H1 (cell line): ENCODE data around the gene RAPGEF5. TPM values are rescaled to one million over a fixed set of nuclear protein-coding genes. Genes with fewer than 3 reads are reported as not detected.

Experiments used
- CTCF ChIA-PET: fragments of 300-600 bp; sonication (Branson Sonifier 250); formaldehyde crosslinking; loops from one replicate; lab custom pipeline; 2021; ENCODE audit not compliant: partially characterized antibody; lab: Charles Lee
- POLR2A ChIA-PET: fragments of 300-600 bp; sonication (Branson Sonifier 250); formaldehyde crosslinking; loops from one replicate; lab custom pipeline; 2021; ENCODE audit warnings: inconsistent platforms; ENCODE audit not compliant: partially characterized antibody; lab: Charles Lee
- DNase-seq, 2 experiments: peaks; one replicate each; pipeline versions ENCODE4 v3.0.0 to v3.0.0-alpha.2; 2010 to 2022; ENCODE audit warnings: low spot score in 2 of 2, low read depth in 1 of 2, mixed read lengths in 1 of 2
- FAIRE-seq: peaks from 2 replicates; lab custom pipeline; 2011; peaks lifted over from hg19 to GRCh38; lab: Jason Lieb, UNC
- H2AFZ ChIP-seq: 2 replicates; pipeline ENCODE4 v1.8.1; 2012; ENCODE audit warnings: low read length, inconsistent platforms
- H2AK5ac ChIP-seq: 2 replicates; pipeline ENCODE4 v1.6.1; 2013; ENCODE audit warnings: low read depth, low read length
- H2BK120ac ChIP-seq: replicated peaks from 2 replicates; pipeline ENCODE3; 2013; ENCODE audit warnings: low read depth, low read length, inconsistent platforms
- H2BK12ac ChIP-seq: 2 replicates; pipeline ENCODE4 v1.6.1; 2013; ENCODE audit warnings: low read depth, low read length
- H2BK15ac ChIP-seq: 2 replicates; pipeline ENCODE4 v1.6.1; 2013; ENCODE audit warnings: low read length
- H2BK20ac ChIP-seq: 2 replicates; pipeline ENCODE4 v1.6.1; 2013; ENCODE audit warnings: low read length
- H2BK5ac ChIP-seq: 2 replicates; pipeline ENCODE4 v1.6.1; 2013; ENCODE audit warnings: low read depth, low read length
- H3K14ac ChIP-seq: 2 replicates; pipeline ENCODE4 v1.6.1; 2013; ENCODE audit warnings: inconsistent platforms; ENCODE audit not compliant: insufficient read length
- H3K18ac ChIP-seq: 2 replicates; pipeline ENCODE4 v1.6.1; 2013; ENCODE audit warnings: low read length; ENCODE audit errors: extremely low read depth
- H3K23ac ChIP-seq: 2 replicates; pipeline ENCODE4 v1.6.1; 2013; ENCODE audit warnings: inconsistent platforms; ENCODE audit not compliant: insufficient read length
- H3K23me2 ChIP-seq: 2 replicates; pipeline ENCODE4 v1.6.1; 2013; ENCODE audit warnings: low read depth, low read length
- H3K27ac ChIP-seq: 2 replicates; pipeline ENCODE4 v1.6.1; 2011; ENCODE audit warnings: low read depth, low read length, inconsistent platforms
- H3K27me3 ChIP-seq, 4 experiments: replicated peaks in 1 of 4; 1 replicate in 1 of 4; 2 replicates in 3 of 4; pipeline versions ENCODE4 v1.6.1 to v1.8.1; 2011 to 2013; ENCODE audit warnings: low read length in 3 of 4, mild to moderate bottlenecking in 3 of 4, inconsistent platforms in 2 of 4, mixed read lengths in 2 of 4, moderate library complexity in 1 of 4; ENCODE audit not compliant: control insufficient read depth in 3 of 4, insufficient read depth in 3 of 4; ENCODE audit errors: extremely low read depth in 1 of 4
- H3K36me3 ChIP-seq, 4 experiments: 2 replicates each; pipeline versions ENCODE4 v1.6.1 to v1.8.1; 2011 to 2013; ENCODE audit warnings: mild to moderate bottlenecking in 4 of 4, low read length in 3 of 4, moderate library complexity in 2 of 4, control low read depth in 1 of 4, inconsistent platforms in 1 of 4; ENCODE audit not compliant: insufficient read depth in 4 of 4, control insufficient read depth in 2 of 4
- H3K4ac ChIP-seq: replicated peaks from 2 replicates; pipeline ENCODE3; 2013; ENCODE audit warnings: low read length, low read depth, mixed read lengths, inconsistent platforms; ENCODE audit not compliant: insufficient read length
- H3K4me1 ChIP-seq, 4 experiments: replicated peaks in 1 of 4; 1 replicate in 1 of 4; 2 replicates in 3 of 4; pipeline versions ENCODE4 v1.6.1 to v1.8.1; 2011 to 2013; ENCODE audit warnings: low read length in 3 of 4, inconsistent platforms in 2 of 4, mixed read lengths in 1 of 4; ENCODE audit not compliant: insufficient read depth in 4 of 4, control insufficient read depth in 3 of 4
- H3K4me2 ChIP-seq, 2 experiments: 2 replicates each; pipeline versions ENCODE4 v1.6.1 to v1.8.1; 2011 to 2013; ENCODE audit warnings: low read depth in 2 of 2, low read length in 2 of 2, control low read depth in 1 of 2, inconsistent platforms in 1 of 2, mild to moderate bottlenecking in 1 of 2; ENCODE audit not compliant: insufficient read depth in 1 of 2
- H3K4me3 ChIP-seq, 4 experiments: fragments of 200-600, 300-600 bp in 1 of 4; sonication (generic), shearing (Covaris generic), sonication (Bioruptor Twin) in 1 of 4; 2 replicates each; pipeline versions ENCODE4 v1.5.1 to v1.8.1; 2011 to 2016; ENCODE audit warnings: low read length in 4 of 4, low read depth in 3 of 4, control low read depth in 2 of 4, inconsistent platforms in 2 of 4, mild to moderate bottlenecking in 2 of 4, mixed read lengths in 1 of 4, moderate library complexity in 1 of 4; ENCODE audit not compliant: insufficient read depth in 2 of 4; ENCODE audit errors: extremely low read depth in 1 of 4
- H3K56ac ChIP-seq: replicated peaks from 2 replicates; pipeline ENCODE3; 2013; ENCODE audit warnings: low read depth, mild to moderate bottlenecking, mixed read lengths, low read length, inconsistent platforms; ENCODE audit not compliant: insufficient read length
- H3K79me1 ChIP-seq: 2 replicates; pipeline ENCODE4 v1.6.1; 2013; ENCODE audit warnings: low read depth, low read length, control low read depth
- H3K79me2 ChIP-seq, 2 experiments: 2 replicates each; pipeline versions ENCODE4 v1.6.1 to v1.8.1; 2012 to 2013; ENCODE audit warnings: low read length in 2 of 2, mild to moderate bottlenecking in 2 of 2, inconsistent platforms in 1 of 2; ENCODE audit not compliant: insufficient read depth in 2 of 2, control insufficient read depth in 1 of 2
- H3K9ac ChIP-seq, 4 experiments: replicated peaks in 1 of 4; 1 replicate in 1 of 4; 2 replicates in 3 of 4; pipeline versions ENCODE4 v1.6.1 to v1.8.1; 2011 to 2013; ENCODE audit warnings: low read depth in 3 of 4, low read length in 3 of 4, control low read depth in 2 of 4, mild to moderate bottlenecking in 2 of 4, moderate library complexity in 2 of 4, inconsistent platforms in 1 of 4; ENCODE audit errors: extremely low read depth in 1 of 4
- H3K9me3 ChIP-seq, 2 experiments: 2 replicates each; pipeline versions ENCODE4 v1.6.1 to v1.8.1; 2012 to 2013; ENCODE audit warnings: mild to moderate bottlenecking in 2 of 2, moderate library complexity in 2 of 2, control low read depth in 1 of 2, inconsistent platforms in 1 of 2, low read depth in 1 of 2, low read length in 1 of 2, mixed read lengths in 1 of 2; ENCODE audit not compliant: insufficient read depth in 2 of 2
- H4K20me1 ChIP-seq, 2 experiments: replicated peaks in 1 of 2; 2 replicates each; pipeline versions ENCODE3 to v1.8.1; 2011 to 2013; ENCODE audit warnings: inconsistent platforms in 2 of 2, low read length in 2 of 2, mild to moderate bottlenecking in 1 of 2; ENCODE audit not compliant: insufficient read depth in 2 of 2, control insufficient read depth in 1 of 2
- H4K5ac ChIP-seq: 2 replicates; pipeline ENCODE4 v1.6.1; 2013; ENCODE audit warnings: low read length, low read depth, mixed read lengths, inconsistent platforms; ENCODE audit not compliant: insufficient read length
- H4K8ac ChIP-seq: 2 replicates; pipeline ENCODE4 v1.8.0; 2013; ENCODE audit warnings: mild to moderate bottlenecking, moderate library complexity, low read length, inconsistent platforms; ENCODE audit not compliant: insufficient read depth; ENCODE audit errors: extremely low read depth
- H4K91ac ChIP-seq: replicated peaks from 2 replicates; pipeline ENCODE3; 2013; ENCODE audit warnings: low read length, mixed read lengths, inconsistent platforms; ENCODE audit not compliant: insufficient read length
- ATF3 ChIP-seq: IDR thresholded peaks from 2 replicates; pipeline ENCODE4 v1.6.1; 2011; ENCODE audit warnings: low read depth, mild to moderate bottlenecking, low read length; ENCODE audit not compliant: insufficient read depth
- CEBPB ChIP-seq: IDR thresholded peaks from 2 replicates; pipeline ENCODE4 v1.6.1; 2012; ENCODE audit warnings: low read depth, low read length
- EGR1 ChIP-seq: IDR thresholded peaks from 2 replicates; pipeline ENCODE4 v1.6.1; 2011; ENCODE audit warnings: low read depth, low read length, borderline replicate concordance
- JUN ChIP-seq: IDR thresholded peaks from 2 replicates; pipeline ENCODE4 v1.6.1; 2011; ENCODE audit warnings: low read depth, mild to moderate bottlenecking, improper control_type of control experiment, low read length
- RNF2 ChIP-seq: fragments of 200-900, 300-1000 bp; sonication (generic); IDR thresholded peaks from 2 replicates; pipeline ENCODE4 v1.7.1; 2016; ENCODE audit warnings: borderline replicate concordance, low read depth, mild to moderate bottlenecking, antibody characterized with exemption, low read length; ENCODE audit not compliant: poor library complexity, severe bottlenecking; ENCODE audit errors: missing control alignments
- RXRA ChIP-seq: IDR thresholded peaks from 2 replicates; pipeline ENCODE4 v1.6.1; 2011; ENCODE audit warnings: low read depth, mild to moderate bottlenecking, low read length, moderate library complexity; ENCODE audit not compliant: insufficient read depth
- SIX5 ChIP-seq: IDR thresholded peaks from 2 replicates; pipeline ENCODE4 v1.6.1; 2011; ENCODE audit warnings: mild to moderate bottlenecking, low read depth, low read length
- SP2 ChIP-seq: IDR thresholded peaks from 2 replicates; pipeline ENCODE4 v1.6.1; 2012; ENCODE audit warnings: mild to moderate bottlenecking, low read length, inconsistent platforms
- SUZ12 ChIP-seq: fragments of 200-600 bp; sonication (generic); IDR thresholded peaks from 2 replicates; pipeline ENCODE4 v1.6.1; 2012; ENCODE audit warnings: mild to moderate bottlenecking, inconsistent platforms, low read length, moderate library complexity, mixed read lengths
- TAF1 ChIP-seq: IDR thresholded peaks from 2 replicates; pipeline ENCODE4 v1.6.1; 2011; ENCODE audit warnings: mild to moderate bottlenecking, low read depth, low read length
- WGBS, 2 experiments: shearing (Covaris generic) in 1 of 2; methylation state at CpG; one replicate each; pipeline versions ENCODE4 v1.1.6 to v1.1.7; 2013 to 2015; ENCODE audit warnings: low lambda C conversion rate in 2 of 2, mixed read lengths in 2 of 2, inconsistent platforms in 1 of 2, low coverage in 1 of 2, missing lambda C conversion rate in 1 of 2; ENCODE audit not compliant: insufficient replicate concordance in 2 of 2, insufficient coverage in 1 of 2, insufficient read length in 1 of 2; ENCODE audit errors: extremely low coverage in 1 of 2, missing lambda C conversion rate in 1 of 2; 5-methylcytosine and 5-hydroxymethylcytosine counted together
- polyA plus RNA-seq, 7 experiments: library from polyadenylated mRNA; depleted of rRNA in 3 of 7; stranded (reverse) in 5 of 7; unstranded in 2 of 7; fragments of >200 nt in 5 of 7; fragments of 200-250 nt in 2 of 7; gene quantifications; 1 replicate in 5 of 7; 2 replicates in 1 of 7; 4 replicates in 1 of 7; pipeline versions ENCODE4 v1.2.1 to v1.2.3, GENCODE V29; 2011 to 2013; ENCODE audit warnings: missing spikeins in 2 of 7, mixed read lengths in 2 of 7
- total RNA-seq: library from RNA; stranded (reverse); fragmentation: NEBNext Ultra II Directional; extraction: Animal tissue kit (Norgen Biotek cat#: 25700); gene quantifications from 2 replicates; pipeline ENCODE4 v1.2.1, GENCODE V29; 2021
- TF ChIP-seq, protein P1 (sequence below), 3 experiments: IDR thresholded peaks; 1 replicate in 2 of 3; 2 replicates in 1 of 3; pipeline versions ENCODE4 v1.5.1 to v1.6.1; 2011; ENCODE audit warnings: low read length in 3 of 3, mild to moderate bottlenecking in 3 of 3, inconsistent platforms in 2 of 3, low read depth in 1 of 3, moderate library complexity in 1 of 3; ENCODE audit not compliant: insufficient read depth in 1 of 3; ENCODE audit errors: control extremely low read depth in 1 of 3

The RAPGEF5 gene
- total and polyA plus RNA-seq, 2 of the 8 experiments (the other 6 are each of a cell fraction or from before 2014, with no cell fraction given), result 4.4 to 22.9 TPM

- WGBS, 2 experiments, result 76% methylated on average over 3 of the region's 3 CpGs; no CpG with 5 or more reads in 1 of the 2 experiments
- no peak overlapping the region for H3K9ac ChIP-seq
- ChIA-PET CTCF (interaction anchor here (0.6 kb wide), 1 partner anchor 99 kb away, joined by 4 read pairs; no protein-coding TSS in a partner anchor), POLR2A (no interaction called here)
- H4K20me1 ChIP-seq, result no peaks in the 10 kb centered on the region
- H2AFZ ChIP-seq, result no peak overlapping the region
- H3K4ac ChIP-seq, result no peak overlapping the region
- no peak for DNase-seq
- no peak overlapping the region for H2AK5ac ChIP-seq
- H3K56ac ChIP-seq, result no peak overlapping the region
- H3K23me2 ChIP-seq, result no peaks in the 10 kb centered on the region
- no peak overlapping the region for H2BK20ac ChIP-seq
- H3K27ac ChIP-seq, result no peak overlapping the region
- no peaks in the 10 kb centered on the region for H3K79me1 ChIP-seq
- no peak overlapping the region for H3K14ac ChIP-seq
- no peaks in the 10 kb centered on the region; a peak in 1 of 8 replicates for H3K36me3 ChIP-seq
- H3K4me1 ChIP-seq, result peaks cover 0 to under 1% (median 0%) of the 10 kb centered on the region in 4 experiments; a peak in 2 of 7 replicates
- no peak for FAIRE-seq
- H2BK12ac ChIP-seq, result no peak overlapping the region
- H2BK120ac ChIP-seq, result no peak overlapping the region
- H3K27me3 ChIP-seq, result no peaks in the 10 kb centered on the region
- H3K23ac ChIP-seq, result no peak overlapping the region
- H3K79me2 ChIP-seq, result no peaks in the 10 kb centered on the region
- no peak overlapping the region for H4K8ac ChIP-seq
- H3K18ac ChIP-seq, result no peak overlapping the region
- H4K5ac ChIP-seq, result no peak overlapping the region
- H3K4me3 ChIP-seq, result no peak overlapping the region
- no peaks in the 10 kb centered on the region for H3K9me3 ChIP-seq
- H2BK15ac ChIP-seq, result no peak overlapping the region
- no peak overlapping the region for H3K4me2 ChIP-seq
- H2BK5ac ChIP-seq, result no peak overlapping the region
- no peak overlapping the region for H4K91ac ChIP-seq
- no peak for TF ChIP-seq CEBPB
- TF ChIP-seq SIX5, result no peak
- TF ChIP-seq EGR1, result no peak
- no peak for TF ChIP-seq ATF3
- no peak for TF ChIP-seq RXRA
- TF ChIP-seq SP2, result no peak
- no peak for TF ChIP-seq RNF2
- no peak for TF ChIP-seq SUZ12
- TF ChIP-seq, protein P1, sequence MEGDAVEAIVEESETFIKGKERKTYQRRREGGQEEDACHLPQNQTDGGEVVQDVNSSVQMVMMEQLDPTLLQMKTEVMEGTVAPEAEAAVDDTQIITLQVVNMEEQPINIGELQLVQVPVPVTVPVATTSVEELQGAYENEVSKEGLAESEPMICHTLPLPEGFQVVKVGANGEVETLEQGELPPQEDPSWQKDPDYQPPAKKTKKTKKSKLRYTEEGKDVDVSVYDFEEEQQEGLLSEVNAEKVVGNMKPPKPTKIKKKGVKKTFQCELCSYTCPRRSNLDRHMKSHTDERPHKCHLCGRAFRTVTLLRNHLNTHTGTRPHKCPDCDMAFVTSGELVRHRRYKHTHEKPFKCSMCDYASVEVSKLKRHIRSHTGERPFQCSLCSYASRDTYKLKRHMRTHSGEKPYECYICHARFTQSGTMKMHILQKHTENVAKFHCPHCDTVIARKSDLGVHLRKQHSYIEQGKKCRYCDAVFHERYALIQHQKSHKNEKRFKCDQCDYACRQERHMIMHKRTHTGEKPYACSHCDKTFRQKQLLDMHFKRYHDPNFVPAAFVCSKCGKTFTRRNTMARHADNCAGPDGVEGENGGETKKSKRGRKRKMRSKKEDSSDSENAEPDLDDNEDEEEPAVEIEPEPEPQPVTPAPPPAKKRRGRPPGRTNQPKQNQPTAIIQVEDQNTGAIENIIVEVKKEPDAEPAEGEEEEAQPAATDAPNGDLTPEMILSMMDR (IDR thresholded peaks at IDR 0.05; ENCODE audit: control extremely low read depth in 1 of 3, insufficient read depth in 1 of 3, low read depth in 1 of 3, low read length in 3 of 3), result no peak
- TF ChIP-seq JUN, result no peak
- TF ChIP-seq TAF1, result no peak
Observed at GRCh38 chr7:22214000-22214399, 143.0 kb downstream of the RAPGEF5 start.
